NB4 (cell line): Measurements from ENCODE around the gene ATP5F1B.
A peak's percentile ranks its signal among the peaks of the same experiment; 100 is the strongest.

Experiments
- DNase-seq: peaks from one replicate; pipeline ENCODE4 v3.0.0; 2010; ENCODE audit warnings: low read depth
- H3K4me3 ChIP-seq: one replicate; pipeline ENCODE4 v1.5.1; 2011; ENCODE audit warnings: mild to moderate bottlenecking, low read depth, low read length, moderate library complexity
- MYC ChIP-seq: IDR thresholded peaks from 2 replicates; pipeline ENCODE4 v1.6.1; 2011; ENCODE audit warnings: low read depth, low read length
- POLR2A ChIP-seq: IDR thresholded peaks from 2 replicates; pipeline ENCODE4 v1.6.1; 2011; ENCODE audit warnings: mild to moderate bottlenecking; ENCODE audit not compliant: insufficient read length; ENCODE audit errors: extremely low read depth
- TF ChIP-seq, protein P1 (sequence below): IDR thresholded peaks from one replicate; pipeline ENCODE4 v1.5.1; 2012; ENCODE audit warnings: low read depth, low read length
- TF ChIP-seq, protein P2 (sequence below): IDR thresholded peaks from 2 replicates; pipeline ENCODE4 v1.6.1; 2011; ENCODE audit warnings: low read depth, low read length

The ATP5F1B gene

DNA sequence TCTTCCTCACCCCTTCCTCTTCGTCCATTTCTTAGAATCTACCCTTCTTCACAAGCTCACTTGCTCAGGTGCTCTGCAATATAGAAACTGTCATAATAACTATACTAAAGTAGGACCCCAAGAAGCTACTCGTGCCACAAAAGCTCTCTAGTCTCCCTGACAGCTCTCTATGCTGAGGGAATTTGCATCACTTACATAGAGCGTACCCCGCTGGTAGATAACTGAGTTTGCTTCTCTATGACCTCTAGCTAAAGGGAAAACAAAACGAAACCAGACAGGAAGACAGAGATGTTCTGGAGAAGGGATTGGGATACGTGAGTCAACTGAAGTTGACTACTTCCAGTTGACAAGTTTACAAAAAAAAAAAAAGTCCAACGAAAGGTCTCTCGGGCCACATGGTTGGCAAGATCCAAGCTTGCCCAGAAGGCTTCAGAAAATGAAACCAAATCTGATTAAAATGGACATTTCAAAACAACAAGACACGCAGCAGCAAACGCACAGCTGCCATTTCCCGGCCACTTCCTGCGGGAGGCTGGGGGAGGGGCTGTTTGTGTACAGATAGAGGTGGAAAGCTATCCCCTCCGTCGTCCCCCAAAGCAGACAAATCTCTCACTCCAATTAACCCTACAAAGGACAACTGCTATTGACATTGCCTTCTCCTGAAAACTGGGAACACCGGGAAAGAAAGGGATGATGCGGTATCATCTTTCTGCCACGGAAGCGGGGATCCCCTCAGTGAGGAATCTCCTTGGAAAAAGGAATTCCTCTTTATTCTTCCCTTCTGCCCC, 16.9 kb downstream of the ATP5F1B start:
- H3K4me3 ChIP-seq: peak overlapping the region; percentile 91
- TF ChIP-seq, protein P1, sequence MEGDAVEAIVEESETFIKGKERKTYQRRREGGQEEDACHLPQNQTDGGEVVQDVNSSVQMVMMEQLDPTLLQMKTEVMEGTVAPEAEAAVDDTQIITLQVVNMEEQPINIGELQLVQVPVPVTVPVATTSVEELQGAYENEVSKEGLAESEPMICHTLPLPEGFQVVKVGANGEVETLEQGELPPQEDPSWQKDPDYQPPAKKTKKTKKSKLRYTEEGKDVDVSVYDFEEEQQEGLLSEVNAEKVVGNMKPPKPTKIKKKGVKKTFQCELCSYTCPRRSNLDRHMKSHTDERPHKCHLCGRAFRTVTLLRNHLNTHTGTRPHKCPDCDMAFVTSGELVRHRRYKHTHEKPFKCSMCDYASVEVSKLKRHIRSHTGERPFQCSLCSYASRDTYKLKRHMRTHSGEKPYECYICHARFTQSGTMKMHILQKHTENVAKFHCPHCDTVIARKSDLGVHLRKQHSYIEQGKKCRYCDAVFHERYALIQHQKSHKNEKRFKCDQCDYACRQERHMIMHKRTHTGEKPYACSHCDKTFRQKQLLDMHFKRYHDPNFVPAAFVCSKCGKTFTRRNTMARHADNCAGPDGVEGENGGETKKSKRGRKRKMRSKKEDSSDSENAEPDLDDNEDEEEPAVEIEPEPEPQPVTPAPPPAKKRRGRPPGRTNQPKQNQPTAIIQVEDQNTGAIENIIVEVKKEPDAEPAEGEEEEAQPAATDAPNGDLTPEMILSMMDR: no peak
- TF ChIP-seq, protein P2, sequence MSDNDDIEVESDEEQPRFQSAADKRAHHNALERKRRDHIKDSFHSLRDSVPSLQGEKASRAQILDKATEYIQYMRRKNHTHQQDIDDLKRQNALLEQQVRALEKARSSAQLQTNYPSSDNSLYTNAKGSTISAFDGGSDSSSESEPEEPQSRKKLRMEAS: peak; percentile 76
- peak; percentile 64; the same call in 1 of the 2 replicates for TF ChIP-seq MYC
- DNase-seq: peak; percentile 73

DNA sequence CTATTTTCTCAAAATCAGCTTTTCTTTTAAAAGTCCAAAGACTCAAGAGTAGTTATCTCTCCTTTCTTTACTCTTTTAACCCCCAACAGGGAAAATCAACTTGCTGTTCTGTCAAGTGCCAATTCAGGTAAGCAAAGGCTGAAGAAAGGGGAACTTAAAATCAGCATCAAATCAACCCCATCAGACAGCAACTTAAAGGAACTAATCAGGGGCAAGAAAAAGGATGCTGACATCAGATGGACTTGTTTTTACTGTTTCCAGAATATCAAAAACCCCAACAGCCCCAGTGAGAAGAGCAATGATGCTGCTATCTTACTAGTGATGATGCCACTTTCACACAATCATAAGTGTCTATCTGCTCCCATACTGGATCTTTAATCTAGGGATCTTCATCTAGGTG, 19.1 kb downstream of the ATP5F1B start:
- H3K4me3 ChIP-seq: no peak overlapping the region
- no peak for TF ChIP-seq POLR2A
- TF ChIP-seq, protein P1: no peak
- TF ChIP-seq MYC: no peak
- TF ChIP-seq, protein P2: no peak

DNA sequence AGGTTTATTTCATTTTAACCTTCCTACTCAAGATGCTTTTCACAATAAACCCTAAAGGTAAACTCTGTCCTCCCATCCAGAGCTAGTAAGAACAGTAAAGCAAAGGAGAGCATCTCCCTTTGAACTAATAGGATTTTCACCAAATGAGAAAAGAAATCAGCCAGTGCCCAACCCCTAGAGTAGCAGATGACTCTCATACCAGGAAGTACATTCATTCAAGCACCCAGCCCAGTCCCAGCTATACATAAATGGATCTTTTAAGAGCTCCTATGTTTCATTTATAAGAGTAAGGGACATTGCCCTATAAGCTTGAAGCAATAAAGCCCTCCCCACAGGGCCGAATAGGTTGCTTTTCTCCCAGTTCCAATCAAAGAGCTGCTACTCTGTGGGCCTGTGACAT, 23.2 kb downstream of the ATP5F1B start:
- no peak for DNase-seq
- no peak overlapping the region for H3K4me3 ChIP-seq
- TF ChIP-seq, protein P2: no peak
- TF ChIP-seq MYC (no peak), POLR2A (no peak)
- TF ChIP-seq, protein P1: no peak

More for the DNA sequence above, 19.1 kb downstream of the ATP5F1B start:
- peak; percentile 29 for DNase-seq

DNA sequence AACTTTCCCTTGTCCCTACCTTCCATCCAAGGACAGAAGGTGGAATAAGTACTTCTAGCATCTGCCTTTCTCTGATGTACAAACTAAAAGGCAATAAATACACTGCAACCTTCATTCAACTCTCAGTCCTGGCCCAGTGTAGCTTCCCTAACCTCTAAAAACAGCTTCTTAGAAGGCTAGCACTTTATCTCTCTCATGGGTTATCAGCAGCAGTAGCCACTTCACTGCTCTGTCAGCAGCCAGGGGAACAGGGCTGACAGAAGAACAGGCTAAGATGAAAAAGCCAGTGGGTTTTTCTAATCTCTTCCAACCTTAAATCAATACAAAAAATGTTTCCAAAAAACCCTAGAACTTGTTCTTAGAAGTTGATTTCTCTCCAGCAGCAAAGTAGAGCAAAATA, 28.9 kb downstream of the ATP5F1B start:
- DNase-seq: no peak
- H3K4me3 ChIP-seq: no peak overlapping the region
- TF ChIP-seq POLR2A (no peak), MYC (no peak)
- TF ChIP-seq, protein P2: no peak
- TF ChIP-seq, protein P1: no peak

DNA sequence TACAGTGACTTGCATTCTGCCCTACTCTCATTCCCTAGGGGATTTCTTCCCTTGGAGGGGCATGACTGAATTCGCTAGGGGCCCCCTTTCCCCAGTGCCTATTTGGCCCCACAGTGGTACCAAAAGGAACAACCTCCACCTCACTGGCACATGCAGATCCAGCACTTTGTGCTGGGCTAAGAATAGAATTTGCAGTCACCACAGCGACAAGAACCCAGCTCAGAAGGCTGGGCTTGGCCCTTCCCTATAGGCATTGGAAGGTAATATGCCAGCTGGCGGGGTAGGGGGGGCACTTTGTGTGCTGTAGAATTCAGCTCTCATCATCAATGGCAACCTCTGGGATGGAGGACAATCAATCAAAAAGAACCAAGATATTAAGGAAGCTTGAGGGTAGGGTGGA, 29.5 kb downstream of the ATP5F1B start:
- H3K4me3 ChIP-seq: no peak overlapping the region
- no peak for DNase-seq
- TF ChIP-seq POLR2A: no peak
- no peak for TF ChIP-seq MYC
- TF ChIP-seq, protein P2: no peak
- TF ChIP-seq, protein P1: no peak
